Hepatocyte (in vitro differentiated cells): ENCODE data around the gene SORL1.

Experiments used
- EZH2 ChIP-seq: fragments of 200-600 bp; sonication (generic); IDR thresholded peaks from 2 replicates; pipeline ENCODE4 v1.6.1; 2016; ENCODE audit warnings: antibody characterized with exemption, mild to moderate bottlenecking, borderline replicate concordance
- EZH2phosphoT487 ChIP-seq: fragments of 200-600 bp; sonication (generic); IDR thresholded peaks from one replicate; pipeline ENCODE4 v1.6.1; 2018; ENCODE audit warnings: antibody characterized with exemption, mild to moderate bottlenecking, low read depth, moderate library complexity; ENCODE audit not compliant: unreplicated experiment, severe bottlenecking

DNA sequence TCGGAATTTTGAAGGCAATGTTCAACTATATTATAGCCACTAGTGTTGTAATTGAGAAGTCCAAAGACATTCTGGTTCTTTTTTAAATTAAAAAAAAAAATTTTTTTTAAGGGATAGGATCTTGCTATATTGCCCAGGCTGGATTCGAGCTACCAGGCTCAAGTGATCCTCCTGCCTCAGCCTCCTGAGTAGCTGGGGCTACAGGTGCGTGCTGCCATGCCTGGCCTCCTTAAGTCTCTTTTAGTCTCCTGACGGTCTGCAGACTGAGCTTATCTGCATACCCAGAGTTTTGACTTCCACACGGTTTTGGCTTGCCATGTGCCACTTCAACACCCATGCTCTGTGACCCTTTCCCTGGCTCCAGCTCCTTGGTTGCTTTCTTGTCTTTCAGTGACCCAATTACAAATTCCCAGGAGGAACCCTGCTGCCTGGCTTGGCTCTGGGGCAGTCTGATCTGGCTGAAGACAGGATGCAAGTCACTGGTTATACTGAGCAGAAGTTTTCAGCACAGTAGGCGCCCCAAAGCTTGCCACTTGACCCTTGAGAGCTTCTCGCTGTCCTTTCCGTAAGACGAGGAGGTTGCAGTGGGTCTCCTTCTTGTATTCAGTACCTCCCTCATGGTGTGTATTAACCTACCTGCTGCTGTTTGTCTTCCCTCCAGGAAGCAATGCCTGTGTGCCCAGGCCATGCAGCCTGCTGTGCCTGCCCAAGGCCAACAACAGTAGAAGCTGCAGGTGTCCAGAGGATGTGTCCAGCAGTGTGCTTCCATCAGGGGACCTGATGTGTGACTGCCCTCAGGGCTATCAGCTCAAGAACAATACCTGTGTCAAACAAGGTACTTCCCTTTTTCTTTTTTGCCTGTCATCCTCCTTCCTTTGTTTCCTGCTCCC is 114.4 kb downstream of the SORL1 start:
- no peak for TF ChIP-seq EZH2
- no peak for TF ChIP-seq EZH2phosphoT487
